Smooth muscle cell (in vitro differentiated cells): ENCODE measurements around the gene DNTTIP2. TPM values are rescaled to one million over a fixed set of nuclear protein-coding genes. Genes with fewer than 3 reads are reported as not detected.

Experiments used
- DNase-seq: peaks from one replicate; lab custom pipeline; 2025; ENCODE audit not compliant: unreplicated experiment; lab: John Stamatoyannopoulos, UW
- H2AFZ ChIP-seq: fragments of 200-600 bp; sonication (generic); 2 replicates; pipeline ENCODE4 v1.6.0; 2016; ENCODE audit warnings: antibody characterized with exemption, low read depth, mild to moderate bottlenecking
- H3F3A ChIP-seq: fragments of 200-600 bp; sonication (generic); 2 replicates; pipeline ENCODE4 v1.6.0; 2017; ENCODE audit warnings: antibody characterized with exemption, low read depth
- H3K27ac ChIP-seq: fragments of 200-600 bp; sonication (generic); 2 replicates; pipeline ENCODE4 v1.5.1; 2016; ENCODE audit warnings: low read depth, mild to moderate bottlenecking
- H3K27me3 ChIP-seq: fragments of 200-600 bp; sonication (generic); 2 replicates; pipeline ENCODE4 v1.6.1; 2016; ENCODE audit warnings: low read depth, mild to moderate bottlenecking
- H3K36me3 ChIP-seq: fragments of 200-600 bp; sonication (generic); 2 replicates; pipeline ENCODE4 v1.5.1; 2016; ENCODE audit warnings: low read depth
- H3K4me1 ChIP-seq: fragments of 200-600 bp; sonication (generic); 2 replicates; pipeline ENCODE4 v1.5.1; 2016; ENCODE audit warnings: low read depth
- H3K4me2 ChIP-seq: fragments of 200-600 bp; sonication (generic); 2 replicates; pipeline ENCODE4 v1.6.0; 2016; ENCODE audit warnings: mild to moderate bottlenecking
- H3K4me3 ChIP-seq: fragments of 200-600 bp; sonication (generic); 2 replicates; pipeline ENCODE4 v1.5.1; 2016; ENCODE audit warnings: mild to moderate bottlenecking
- H3K79me2 ChIP-seq: fragments of 200-600 bp; sonication (generic); 2 replicates; pipeline ENCODE4 v1.6.0; 2016; ENCODE audit warnings: low read depth, mild to moderate bottlenecking
- H3K9ac ChIP-seq: fragments of 200-600 bp; sonication (generic); 2 replicates; pipeline ENCODE4 v1.6.0; 2016; ENCODE audit warnings: low read depth
- H3K9me3 ChIP-seq: fragments of 200-600 bp; sonication (generic); replicated peaks from 2 replicates; pipeline ENCODE4 v1.5.1; 2016; ENCODE audit warnings: low read depth
- H4K20me1 ChIP-seq: fragments of 200-600 bp; sonication (generic); 2 replicates; pipeline ENCODE4 v1.6.0; 2016; ENCODE audit warnings: low read depth
- CTCF ChIP-seq: fragments of 200-600 bp; sonication (generic); IDR thresholded peaks from 2 replicates; pipeline ENCODE4 v1.5.1; 2017; ENCODE audit warnings: borderline replicate concordance, mild to moderate bottlenecking, antibody characterized with exemption; ENCODE audit not compliant: insufficient read depth, poor library complexity, severe bottlenecking
- WGBS: methylation state at CpG from one replicate; pipeline ENCODE4 v1.1.7; 2016; ENCODE audit warnings: low lambda C conversion rate; 5-methylcytosine and 5-hydroxymethylcytosine counted together
- polyA plus RNA-seq: library from polyadenylated mRNA; unstranded; fragments of >200 nt; fragmentation: Nextera tagmentation; extraction: Ambion mirVana; gene quantifications from 2 replicates; pipeline ENCODE4 v1.2.1, GENCODE V29; 2016
- total RNA-seq: library from RNA; depleted of rRNA; stranded (reverse); fragments of >200 nt; gene quantifications from 2 replicates; pipeline ENCODE4 v1.2.3, GENCODE V29; 2014

The DNTTIP2 gene
- total and polyA plus RNA-seq, 2 experiments from 2014 or later, result 42.7 to 44.9 TPM

GRCh38 chr1:93899543-93900207, 20.7 kb upstream of the DNTTIP2 start:
- TF ChIP-seq CTCF, result no peak
- Histone ChIP-seq H4K20me1 (no peaks in the 10 kb centered on the region), H2AFZ (no peak overlapping the region), H3K4me3 (no peak overlapping the region), H3K27ac (no peak overlapping the region), H3K9me3 (no peaks in the 10 kb centered on the region), H3K9ac (no peak overlapping the region), H3K27me3 (no peaks in the 10 kb centered on the region), H3F3A (no peaks in the 10 kb centered on the region), H3K36me3 (peaks cover 10% of the 10 kb centered on the region), H3K4me2 (no peak overlapping the region), H3K79me2 (peaks cover 27% of the 10 kb centered on the region), H3K4me1 (no peaks in the 10 kb centered on the region)
- WGBS, result 93% methylated on average over 3 of the region's 3 CpGs
- no peak for DNase-seq

- WGBS, result 62% methylated on average over 6 of the region's 6 CpGs
- peaks cover 4% of the 10 kb centered on the region for H3K36me3 ChIP-seq
Observed at GRCh38 chr1:93888900-93889299, 9.9 kb upstream of the DNTTIP2 start.

GRCh38 chr1:93882269-93882668, 3.3 kb upstream of the DNTTIP2 start:
- TF ChIP-seq CTCF, result no peak
- WGBS, result 92% methylated on average over 4 of the region's 4 CpGs
- Histone ChIP-seq H4K20me1 (no peaks in the 10 kb centered on the region), H3K9ac (no peak overlapping the region), H3K36me3 (no peaks in the 10 kb centered on the region), H2AFZ (no peak overlapping the region), H3K4me1 (peaks cover 9% of the 10 kb centered on the region), H3K27ac (no peak overlapping the region), H3F3A (no peaks in the 10 kb centered on the region), H3K4me3 (no peak overlapping the region), H3K9me3 (no peaks in the 10 kb centered on the region), H3K4me2 (no peak overlapping the region), H3K27me3 (no peaks in the 10 kb centered on the region), H3K79me2 (peaks cover 16% of the 10 kb centered on the region)
- no peak for DNase-seq

More at GRCh38 chr1:93888900-93889299, 9.9 kb upstream of the DNTTIP2 start:
- H3K79me2 ChIP-seq, result no peaks in the 10 kb centered on the region
- DNase-seq, result no peak
- no peaks in the 10 kb centered on the region for H3K27me3 ChIP-seq
- H3K4me1 ChIP-seq, result no peaks in the 10 kb centered on the region
- H3K4me3 ChIP-seq, result no peak overlapping the region
- H3K4me2 ChIP-seq, result no peak overlapping the region
- no peaks in the 10 kb centered on the region for H4K20me1 ChIP-seq
- H3K9me3 ChIP-seq, result no peaks in the 10 kb centered on the region
- H3K27ac ChIP-seq, result no peak overlapping the region
- no peaks in the 10 kb centered on the region for H3F3A ChIP-seq
- no peak overlapping the region for H2AFZ ChIP-seq
- TF ChIP-seq CTCF, result no peak
- no peak overlapping the region for H3K9ac ChIP-seq

- Histone ChIP-seq H3K27me3 (no peaks in the 10 kb centered on the region), H3K9ac (no peak overlapping the region), H3K27ac (no peak overlapping the region), H3K4me3 (no peak overlapping the region), H3K36me3 (no peaks in the 10 kb centered on the region), H4K20me1 (peaks cover 2% of the 10 kb centered on the region), H3K9me3 (no peaks in the 10 kb centered on the region), H3K4me2 (no peak overlapping the region), H3K4me1 (peaks cover 9% of the 10 kb centered on the region), H2AFZ (no peak overlapping the region), H3K79me2 (peaks cover 32% of the 10 kb centered on the region), H3F3A (no peaks in the 10 kb centered on the region)
- WGBS, result 86% methylated on average over 2 of the region's 2 CpGs
- no peak for TF ChIP-seq CTCF
- no peak for DNase-seq
Observed at GRCh38 chr1:93880731-93881130, 1.7 kb upstream of the DNTTIP2 start.
